GM21619 (cell line): ENCODE results near the gene CD8B2.
"Not testable (repeated sequence)": the region's sequence is repeated elsewhere in the genome, so short reads cannot be mapped to it uniquely, and the experiment has no call there.

Experiments used
- ATAC-seq: cut with Tn5 transposase; IDR thresholded peaks from one replicate; pipeline ENCODE4 v1.9.1; 2021; ENCODE audit not compliant: unreplicated experiment

CD8B2 gene

DNA sequence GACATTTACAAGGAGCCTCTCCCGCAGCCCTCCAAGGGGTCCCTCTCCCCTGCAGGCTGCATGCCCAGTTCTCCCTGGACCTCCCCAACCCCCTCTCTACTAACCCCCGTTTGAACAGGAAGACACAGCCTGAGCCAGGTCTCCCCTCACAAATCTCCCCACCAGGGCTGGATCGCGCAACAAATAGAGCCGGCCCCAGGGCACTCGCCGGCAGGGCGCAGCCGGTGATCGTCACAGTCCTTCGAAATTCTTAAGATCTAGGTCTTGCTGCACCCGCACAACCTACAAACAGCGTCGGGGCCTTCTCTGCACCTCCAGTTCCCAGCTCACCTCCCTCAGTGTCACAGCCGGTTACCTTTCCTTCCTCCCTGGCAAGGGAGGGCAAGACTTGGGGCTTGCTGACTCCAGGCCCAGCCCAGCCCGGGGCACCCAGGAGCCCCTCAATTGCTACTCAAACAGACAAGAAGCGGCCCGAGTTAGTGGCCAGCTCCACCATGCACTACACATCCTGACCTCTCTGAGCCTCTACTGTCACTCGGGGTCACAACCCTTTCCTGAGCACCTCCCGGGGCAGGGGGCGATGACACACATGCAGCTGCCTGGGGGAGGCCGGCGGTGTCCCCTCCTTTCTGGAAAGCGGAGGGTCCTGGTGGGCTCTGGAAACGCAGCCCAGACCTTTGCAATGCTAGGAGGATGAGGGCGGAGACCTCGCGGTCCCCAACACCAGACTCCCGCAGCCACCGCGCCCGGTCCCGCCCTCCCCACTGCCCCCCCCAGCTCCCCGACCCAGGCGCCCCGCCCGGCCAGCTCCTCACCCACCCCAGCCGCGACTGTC is at the start of gene CD8B2:
TSS of gene CD8B2 (plus strand) at position 814 of the 835 bp plus-strand sequence. CDS start 63 bp downstream, outside the sequence.
- not testable (repeated sequence) for ATAC-seq

DNA sequence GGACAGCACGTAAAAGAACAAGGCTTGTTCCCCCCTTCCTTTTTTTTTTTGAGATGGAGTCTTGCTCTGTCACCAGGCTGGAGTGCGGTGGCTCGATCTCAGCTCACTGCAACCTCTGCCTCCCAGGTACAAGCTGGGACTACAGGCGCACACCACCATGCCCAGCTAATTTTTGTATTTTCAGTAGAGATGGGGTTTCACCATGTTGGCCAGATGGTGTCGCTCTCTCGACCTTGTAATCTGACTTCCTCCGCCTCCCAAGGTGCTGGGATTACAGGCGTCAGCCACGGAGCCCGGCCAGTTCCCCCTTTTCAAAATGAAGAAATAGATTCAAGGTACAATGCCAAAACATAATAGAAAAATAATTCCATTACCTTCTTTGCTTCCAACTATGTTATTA is 25.3 kb upstream of the CD8B2 start:
- not testable (repeated sequence) for ATAC-seq

DNA sequence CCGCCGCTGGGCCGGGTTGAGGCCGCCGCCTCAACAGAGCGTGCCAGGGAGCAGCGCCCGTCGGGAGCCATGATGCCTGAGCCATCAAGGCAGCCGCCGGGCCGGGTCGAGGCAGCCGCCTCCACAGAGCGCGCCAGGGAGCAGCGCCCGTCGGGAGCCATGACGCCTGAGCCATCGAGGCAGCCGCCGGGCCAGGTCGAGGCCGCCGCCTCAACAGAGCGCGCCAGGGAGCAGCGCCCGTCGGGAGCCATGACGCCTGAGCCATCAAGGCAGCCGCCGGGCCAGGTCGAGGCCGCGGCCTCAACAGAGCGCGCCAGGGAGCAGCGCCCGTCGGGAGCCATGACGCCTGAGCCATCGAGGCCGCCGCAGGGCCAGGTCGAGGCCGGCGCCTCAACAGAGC is 19.6 kb upstream of the CD8B2 start:
- not testable (repeated sequence) for ATAC-seq

DNA sequence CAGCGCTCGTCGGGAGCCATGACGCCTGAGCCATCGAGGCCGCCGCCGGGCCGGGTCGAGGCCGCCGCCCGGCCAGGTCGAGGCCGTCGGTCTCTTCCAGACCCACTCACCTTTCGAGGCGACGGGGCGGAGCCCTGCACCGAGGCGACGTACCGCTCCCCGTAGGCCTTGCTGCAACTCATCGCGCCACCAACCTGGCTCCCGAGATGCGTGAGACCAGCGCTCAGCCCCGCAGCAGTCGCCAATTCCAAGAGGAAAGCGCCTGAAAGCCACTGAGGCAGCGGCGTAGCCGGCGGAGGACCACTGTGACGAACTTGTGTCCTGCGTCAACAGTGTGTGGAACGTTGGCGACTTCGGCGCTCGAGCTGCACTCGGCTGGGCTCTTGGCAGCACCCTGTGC is 19.1 kb upstream of the CD8B2 start, which contains the start of gene RGPD3:
TSS of gene RGPD3 (minus strand) at position 307 of the 400 bp plus-strand sequence. CDS start at position 182, 125 bp downstream.
- ATAC-seq: not testable (repeated sequence)

DNA sequence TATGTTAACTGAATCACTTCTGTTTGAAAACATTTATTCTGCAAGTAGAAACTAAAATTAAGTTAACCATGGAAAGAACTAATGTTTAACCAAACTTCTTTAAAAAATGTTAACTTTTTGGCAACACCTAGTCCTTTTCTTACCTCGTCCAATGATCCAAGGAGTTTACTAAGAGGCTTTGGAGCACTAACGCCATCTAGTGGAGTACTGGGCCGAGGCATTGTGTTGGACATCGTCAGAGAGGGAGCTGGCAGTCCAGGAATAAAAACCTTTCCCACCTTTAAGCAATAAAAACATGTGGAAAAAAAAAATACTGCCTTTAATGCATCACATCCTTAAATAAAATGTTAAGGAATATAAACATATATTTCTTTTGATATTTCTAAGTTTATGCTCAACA is 16.5 kb upstream of the CD8B2 start:
- not testable (repeated sequence) for ATAC-seq

DNA sequence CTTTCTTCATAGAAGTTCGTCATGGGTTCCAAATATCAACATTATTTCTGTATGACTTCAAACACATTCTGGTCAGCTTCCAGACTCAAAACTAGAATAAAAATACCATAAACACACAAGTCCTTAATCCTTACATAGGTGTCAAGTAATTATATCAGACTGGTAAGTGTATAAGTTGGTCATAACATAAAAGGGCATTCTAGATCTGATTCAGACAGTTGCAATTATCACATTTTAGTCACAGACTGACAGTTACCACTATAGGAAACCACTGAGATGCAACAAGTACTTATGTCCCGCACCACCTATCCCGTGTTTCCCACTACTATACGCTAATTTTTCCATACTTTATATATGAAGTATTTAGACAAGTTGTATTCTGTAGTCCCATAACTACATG is 9.5 kb upstream of the CD8B2 start:
- not testable (repeated sequence) for ATAC-seq

DNA sequence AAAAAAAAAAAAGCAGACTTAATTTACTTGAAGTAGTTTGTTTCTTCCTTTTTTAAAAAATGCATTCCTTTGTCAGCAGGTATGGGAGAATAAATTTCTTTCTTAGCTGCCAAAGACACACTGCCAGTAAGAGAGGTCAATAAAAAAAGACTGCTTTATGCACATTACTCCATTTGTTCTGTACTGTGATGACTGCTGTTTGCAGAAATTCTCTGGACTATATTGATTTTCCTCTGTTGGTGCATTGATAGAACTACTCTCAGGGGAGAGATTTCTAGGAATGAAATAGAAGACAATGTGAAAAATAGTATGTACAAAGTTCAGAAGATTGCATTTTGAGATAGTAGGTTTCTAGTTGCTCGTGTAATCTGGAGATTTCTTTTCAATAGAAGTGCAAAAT is 7.6 kb upstream of the CD8B2 start:
- not testable (repeated sequence) for ATAC-seq

DNA sequence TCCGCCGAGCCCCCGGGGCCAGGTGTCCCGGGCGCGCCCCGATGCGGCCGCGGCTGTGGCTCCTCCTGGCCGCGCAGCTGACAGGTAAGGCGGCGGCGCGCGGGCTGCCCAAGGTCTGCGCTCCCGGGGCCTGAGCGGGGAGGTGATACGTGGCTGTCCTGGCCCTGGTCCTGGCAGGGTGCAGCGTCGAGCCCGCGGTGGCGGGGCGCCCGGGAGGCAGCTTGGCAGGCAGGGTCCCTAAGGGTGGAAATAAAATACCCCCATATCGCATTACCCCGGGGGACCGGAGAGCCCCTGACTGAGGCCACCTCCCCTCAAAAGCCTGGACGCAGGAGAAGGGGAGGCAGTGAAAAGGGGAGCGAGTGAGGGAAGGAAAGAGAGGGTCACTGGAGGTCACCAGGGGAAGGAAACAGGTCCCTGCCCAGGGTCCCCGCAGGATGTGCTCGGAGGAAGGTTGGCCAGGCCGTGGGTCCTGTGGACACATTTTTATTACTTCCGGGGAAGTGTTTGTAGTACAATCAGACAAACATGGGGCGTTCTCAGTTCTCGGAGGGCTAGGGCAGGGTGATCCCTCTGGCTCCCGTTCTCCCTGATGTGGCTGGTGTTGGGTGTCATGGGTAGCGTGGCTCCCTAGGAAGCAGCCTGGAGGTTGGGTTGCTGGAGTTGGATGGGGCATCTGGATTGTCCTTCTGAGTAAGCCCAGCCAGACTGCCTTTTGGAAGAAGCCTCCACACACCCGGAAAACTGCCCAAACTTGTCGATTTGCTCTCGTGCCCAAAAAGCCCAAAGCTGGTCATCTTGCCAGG is 425 bp downstream of the CD8B2 start:
- ATAC-seq: not testable (repeated sequence)

DNA sequence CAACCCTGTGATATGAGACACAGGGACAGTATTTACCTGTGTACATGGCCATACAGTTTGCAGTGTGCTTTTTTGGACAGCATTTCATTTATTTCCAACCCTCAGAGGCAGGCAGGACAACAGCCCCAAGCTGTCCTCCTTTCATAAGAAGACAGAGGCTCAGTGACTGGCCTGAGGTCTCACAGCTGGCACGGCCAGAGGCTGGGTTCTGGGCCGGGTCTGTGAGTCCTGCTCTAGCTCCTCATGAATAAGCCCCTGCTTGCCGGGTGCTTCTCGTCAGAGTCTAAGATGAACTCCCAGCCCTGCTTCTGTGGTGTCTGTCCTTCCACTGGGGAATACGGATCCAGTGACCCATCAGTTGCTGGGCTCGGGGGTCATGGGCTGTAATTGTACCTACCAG is 2.5 kb downstream of the CD8B2 start:
- not testable (repeated sequence) for ATAC-seq

DNA sequence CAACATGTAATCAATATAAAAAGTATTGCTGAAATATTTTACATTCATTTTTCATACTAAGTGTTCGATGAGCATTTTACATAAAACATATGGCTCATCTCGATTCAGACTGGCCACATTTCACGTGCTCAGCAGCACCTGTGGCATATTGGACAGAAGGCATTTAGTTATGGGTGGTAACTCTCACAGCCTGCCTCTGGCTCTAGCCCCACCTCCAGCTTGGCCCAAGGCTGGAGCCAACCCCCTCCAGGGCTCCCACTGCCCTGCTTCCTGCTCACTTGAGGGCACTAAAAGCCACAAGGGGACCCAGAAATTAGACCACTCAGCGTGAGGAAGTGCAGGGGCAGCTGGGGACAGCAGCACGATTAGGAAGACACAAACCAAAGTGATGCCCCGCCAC is 5.2 kb downstream of the CD8B2 start:
- ATAC-seq: not testable (repeated sequence)

DNA sequence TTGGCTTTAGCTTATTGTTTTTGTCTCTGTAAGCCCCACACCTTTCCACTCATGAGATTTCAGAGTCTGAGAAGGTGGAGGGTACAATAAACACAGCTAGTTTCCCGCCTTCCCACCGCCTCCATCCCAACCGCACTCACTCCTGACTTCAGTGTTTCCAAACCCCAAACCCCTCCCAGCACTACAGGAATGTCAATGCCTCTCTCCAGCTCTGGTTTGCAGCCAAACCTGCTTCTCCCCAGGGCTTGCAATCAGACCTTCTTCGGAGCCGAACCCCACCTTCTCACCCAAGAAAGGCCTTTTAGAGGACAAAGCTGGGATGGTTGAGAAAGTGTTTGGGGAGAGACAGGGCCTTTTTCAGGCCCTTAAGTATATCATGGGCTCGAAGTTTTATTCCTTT is 5.7 kb downstream of the CD8B2 start:
- not testable (repeated sequence) for ATAC-seq

DNA sequence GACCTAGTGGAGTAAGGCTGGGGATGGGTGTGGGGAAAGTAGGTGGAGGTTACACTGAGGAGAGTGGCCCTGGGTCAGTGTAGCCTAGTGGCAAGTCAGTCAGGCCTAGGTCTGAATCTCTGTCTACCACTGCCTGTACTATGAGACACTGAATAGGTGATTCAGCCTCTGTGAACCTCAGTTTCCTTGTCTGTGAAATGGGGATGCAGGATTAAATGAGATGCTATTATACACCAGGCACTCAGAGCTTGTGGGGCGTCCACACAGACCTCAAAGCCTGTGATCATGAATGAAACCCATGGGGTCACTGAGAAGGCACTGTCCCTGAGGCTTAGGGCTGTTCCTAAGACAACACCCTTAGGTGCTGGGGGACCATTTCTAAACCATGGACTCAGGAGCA is 11.4 kb downstream of the CD8B2 start:
- ATAC-seq: not testable (repeated sequence)

DNA sequence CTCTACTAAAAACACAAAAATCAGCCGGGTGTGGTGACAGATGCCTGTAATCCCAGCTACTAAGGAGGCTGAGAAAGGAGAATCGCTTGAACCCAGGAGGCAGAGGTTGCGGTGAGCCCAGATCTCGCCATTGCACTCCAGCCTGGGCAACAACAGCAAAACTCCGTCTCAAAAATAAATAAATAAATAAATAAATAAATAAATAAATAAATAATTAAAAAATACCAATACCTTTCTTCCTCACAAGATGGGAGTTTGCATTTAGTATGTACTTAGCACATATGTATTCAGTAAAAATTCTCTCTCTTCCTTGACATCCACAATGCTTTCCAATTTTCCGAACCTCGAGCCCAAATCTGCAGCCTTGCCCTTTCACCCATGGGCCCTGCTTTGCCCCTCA is 13.2 kb downstream of the CD8B2 start:
- not testable (repeated sequence) for ATAC-seq

DNA sequence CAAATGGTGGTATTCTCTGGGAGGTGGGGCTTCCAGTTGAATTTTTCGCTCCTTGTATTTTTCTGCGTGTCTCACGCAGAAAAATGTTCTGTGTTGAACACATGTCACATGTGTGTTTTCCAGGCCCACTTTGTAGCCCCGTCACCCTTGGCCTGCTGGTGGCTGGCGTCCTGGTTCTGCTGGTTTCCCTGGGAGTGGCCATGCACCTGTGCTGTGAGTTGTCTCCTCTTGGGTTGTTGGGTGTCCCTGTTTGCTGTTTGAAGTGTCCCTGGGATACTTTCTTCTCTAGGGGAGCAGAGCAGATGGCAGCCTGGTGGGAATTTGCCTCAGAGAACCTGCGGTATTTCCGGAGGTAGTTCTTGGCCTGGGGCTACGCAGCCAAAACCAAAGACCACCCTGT is 15.2 kb downstream of the CD8B2 start:
- ATAC-seq: not testable (repeated sequence)

DNA sequence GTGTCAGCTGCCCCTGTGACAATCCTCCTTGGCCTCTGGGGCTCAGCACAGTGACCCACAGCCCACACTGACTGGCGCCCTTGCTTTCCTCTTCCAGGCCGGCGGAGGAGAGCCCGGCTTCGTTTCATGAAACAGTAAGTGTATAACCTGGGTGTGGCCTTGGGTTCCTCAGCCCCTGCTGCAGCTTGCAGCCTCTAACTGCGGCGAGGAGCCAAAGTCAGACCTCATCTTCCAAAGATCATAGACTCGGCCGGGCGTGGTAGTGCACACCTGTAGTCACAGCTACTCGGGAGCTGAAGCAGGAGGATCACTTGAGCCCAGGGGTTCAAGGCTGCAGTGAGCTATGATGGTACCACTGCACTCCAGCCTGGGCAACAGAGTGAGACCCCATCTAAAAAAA is 17.0 kb downstream of the CD8B2 start:
- ATAC-seq: not testable (repeated sequence)

DNA sequence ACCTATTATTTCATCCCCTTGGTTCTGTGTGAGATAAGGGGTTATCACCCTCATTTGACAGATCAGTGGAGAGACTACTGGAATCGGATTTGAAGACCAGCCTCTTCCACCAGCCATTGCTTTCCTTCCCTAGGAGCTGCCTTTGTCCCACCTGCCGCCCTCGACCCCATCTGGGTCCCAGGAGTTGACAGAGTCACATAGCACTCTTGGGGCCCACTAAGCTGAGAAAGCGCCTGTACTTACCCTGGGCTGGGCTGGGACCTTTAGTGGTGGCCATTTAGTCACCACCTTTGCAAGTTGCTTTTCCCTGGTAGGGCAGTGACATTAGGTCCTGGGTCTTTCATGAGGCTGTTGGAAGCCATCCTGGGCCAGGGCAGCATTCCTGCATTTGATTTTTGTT is 17.6 kb downstream of the CD8B2 start:
- not testable (repeated sequence) for ATAC-seq

DNA sequence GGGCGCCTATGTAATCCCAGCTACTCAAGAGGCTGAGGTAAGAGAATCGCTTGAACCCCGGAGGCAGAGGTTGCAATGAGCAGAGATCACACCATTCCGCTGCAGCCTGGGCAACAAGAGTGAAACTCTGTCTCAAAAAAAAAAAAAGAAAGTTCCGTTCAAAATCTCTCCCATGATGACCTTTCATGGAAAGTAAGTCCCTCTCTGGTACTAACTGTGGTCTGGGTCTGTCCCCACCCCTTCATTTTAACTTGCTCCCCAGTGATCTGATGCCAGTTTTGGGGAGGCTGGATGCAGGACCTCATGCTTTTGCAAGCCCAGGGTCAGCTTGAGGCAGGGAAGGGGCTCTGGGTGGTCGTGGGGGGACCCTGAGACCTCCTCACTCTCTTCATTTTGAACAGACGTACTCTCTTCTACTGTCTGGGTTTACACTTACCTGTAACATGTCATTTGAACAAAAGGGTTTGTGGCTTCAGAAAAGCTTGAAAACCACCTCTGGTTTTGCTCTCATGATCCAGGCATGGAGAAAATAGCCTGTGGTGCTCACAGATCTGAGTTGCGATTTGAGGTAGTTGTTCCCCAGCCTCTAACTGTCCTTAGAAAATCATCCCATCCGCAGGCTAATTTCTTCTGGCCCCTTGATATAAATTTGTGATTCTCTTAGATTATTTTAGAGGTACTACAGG is 19.0 kb downstream of the CD8B2 start:
- ATAC-seq: not testable (repeated sequence)

DNA sequence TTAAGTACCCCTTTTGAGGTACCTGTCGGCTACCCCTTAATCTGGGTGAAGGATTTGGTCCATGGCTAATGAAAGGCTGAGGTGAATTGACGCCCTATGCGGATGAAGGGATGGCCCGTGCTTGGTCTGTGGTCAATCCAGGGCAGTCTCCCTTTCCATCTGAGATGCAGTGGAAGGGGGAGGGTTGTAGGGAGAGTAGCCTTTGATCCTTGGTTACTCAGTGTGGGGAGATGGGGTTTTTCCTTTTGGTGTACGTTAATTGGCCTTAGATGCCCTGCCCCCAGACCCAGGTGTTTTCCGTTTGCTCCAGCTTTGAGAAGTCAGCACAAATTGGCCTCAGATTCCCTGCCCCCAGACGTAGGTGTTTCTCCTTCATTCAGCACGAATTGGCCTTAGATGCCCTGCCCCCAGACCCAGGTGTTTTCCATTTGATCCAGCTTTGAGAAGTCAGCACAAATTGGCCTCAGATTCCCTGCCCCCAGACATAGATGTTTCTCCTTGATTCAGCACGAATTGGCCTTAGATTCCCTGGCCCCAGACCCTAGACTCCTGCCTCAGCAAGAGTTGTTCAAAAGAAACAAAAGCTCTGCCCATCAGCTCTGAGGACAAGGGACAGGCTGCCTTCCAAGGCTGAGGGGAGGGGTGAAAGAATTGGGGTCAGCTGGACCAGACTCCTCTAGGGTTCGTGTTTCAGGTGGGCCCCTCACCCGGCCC is 21.7 kb downstream of the CD8B2 start:
- not testable (repeated sequence) for ATAC-seq

DNA sequence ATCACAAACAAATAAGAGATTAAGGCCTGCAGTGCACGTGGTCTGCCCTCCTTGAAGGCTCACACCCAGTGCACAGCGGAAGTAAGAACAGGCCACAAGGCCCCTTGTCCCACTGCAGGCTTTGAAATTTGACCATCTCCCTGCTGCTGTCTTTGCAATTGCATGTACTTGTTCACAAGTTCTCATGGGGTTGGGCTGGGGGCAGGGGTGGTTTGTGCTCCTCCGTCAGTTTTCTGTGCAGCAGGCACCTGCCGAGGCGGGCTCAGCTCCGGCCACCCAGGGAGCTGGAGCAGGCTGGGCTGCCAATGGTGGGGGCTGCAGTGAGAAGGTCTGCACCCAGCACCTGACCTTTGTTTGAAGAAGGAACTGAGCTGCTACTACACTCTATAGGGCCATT is 22.2 kb downstream of the CD8B2 start:
- ATAC-seq: not testable (repeated sequence)

DNA sequence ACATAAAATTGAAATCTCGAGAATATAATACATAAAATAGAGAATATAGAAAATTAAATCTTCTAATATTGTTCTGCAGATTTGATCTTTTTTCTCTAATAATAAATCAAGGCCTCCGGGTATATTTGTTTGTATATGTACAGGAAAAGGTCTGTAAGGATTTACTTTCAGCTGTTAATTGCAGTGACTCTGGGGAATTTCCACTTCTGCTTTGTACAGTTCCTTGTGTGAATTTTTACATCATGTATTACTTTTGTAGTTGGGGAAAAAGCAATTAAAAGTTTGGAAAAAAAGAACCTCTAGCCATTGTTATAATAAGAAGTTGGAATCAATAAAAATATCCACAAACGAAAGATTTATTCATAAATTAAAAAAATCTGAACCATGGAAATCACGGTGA is 23.6 kb downstream of the CD8B2 start:
- not testable (repeated sequence) for ATAC-seq
